Osteoblast (primary cell): ENCODE measurements around the gene KIAA1755. TPM values are rescaled to one million over a fixed set of nuclear protein-coding genes. Genes with fewer than 3 reads are reported as not detected.
A peak's percentile ranks its signal among the peaks of the same experiment; 100 is the strongest.
"Not testable (repeated sequence)": the region's sequence is repeated elsewhere in the genome, so short reads cannot be mapped to it uniquely, and the experiment has no call there.

Source experiments
- DNase-seq: peaks from one replicate; pipeline ENCODE4 v3.0.0; 2011; ENCODE audit warnings: low spot score, mixed read lengths; ENCODE audit not compliant: insufficient read length; ENCODE audit errors: missing footprints
- H2AFZ ChIP-seq: 2 replicates; pipeline ENCODE4 v1.6.0; 2011; ENCODE audit warnings: mild to moderate bottlenecking, low read length
- H3K27ac ChIP-seq: 2 replicates; pipeline ENCODE4 v1.5.1; 2011; ENCODE audit warnings: mild to moderate bottlenecking, low read depth, low read length, moderate library complexity
- H3K27me3 ChIP-seq: 2 replicates; pipeline ENCODE4 v1.6.0; 2012; ENCODE audit warnings: mild to moderate bottlenecking, control low read depth, inconsistent platforms, low read length, moderate library complexity; ENCODE audit not compliant: insufficient read depth
- H3K36me3 ChIP-seq: 2 replicates; pipeline ENCODE4 v1.5.1; 2011; ENCODE audit warnings: mild to moderate bottlenecking, low read length, control low read depth, moderate library complexity; ENCODE audit not compliant: insufficient read depth
- H3K4me1 ChIP-seq: 2 replicates; pipeline ENCODE4 v1.5.1; 2011; ENCODE audit warnings: mild to moderate bottlenecking, low read length, control low read depth, moderate library complexity; ENCODE audit not compliant: insufficient read depth
- H3K4me2 ChIP-seq: 2 replicates; pipeline ENCODE4 v1.6.0; 2011; ENCODE audit warnings: mild to moderate bottlenecking, low read length; ENCODE audit not compliant: insufficient read depth
- H3K4me3 ChIP-seq: fragments of 200-600 bp; sonication (generic); 3 replicates; pipeline ENCODE4 v1.5.1; 2012; ENCODE audit warnings: mild to moderate bottlenecking, low read length, inconsistent platforms; ENCODE audit not compliant: insufficient read depth
- H3K79me2 ChIP-seq: 2 replicates; pipeline ENCODE4 v1.6.0; 2012; ENCODE audit warnings: mild to moderate bottlenecking, low read length, control low read depth, inconsistent platforms; ENCODE audit not compliant: insufficient read depth
- H3K9me3 ChIP-seq: 2 replicates; pipeline ENCODE4 v1.5.1; 2011; ENCODE audit warnings: low read depth, low read length, control low read depth
- H4K20me1 ChIP-seq: 2 replicates; pipeline ENCODE4 v1.6.0; 2012; ENCODE audit warnings: mild to moderate bottlenecking, low read length, control low read depth; ENCODE audit not compliant: insufficient read depth
- total RNA-seq: library from RNA; depleted of rRNA; stranded (reverse); fragments of >200 nt; gene quantifications from 2 replicates; pipeline ENCODE4 v1.2.3, GENCODE V29; 2012
- TF ChIP-seq, protein P1 (sequence below): IDR thresholded peaks from 2 replicates; pipeline ENCODE4 v1.5.1; 2011; ENCODE audit warnings: mild to moderate bottlenecking, low read depth, low read length, moderate library complexity; ENCODE audit errors: extremely low read depth

Gene KIAA1755
- total RNA-seq, 1 donor = 2.5 TPM

DNA sequence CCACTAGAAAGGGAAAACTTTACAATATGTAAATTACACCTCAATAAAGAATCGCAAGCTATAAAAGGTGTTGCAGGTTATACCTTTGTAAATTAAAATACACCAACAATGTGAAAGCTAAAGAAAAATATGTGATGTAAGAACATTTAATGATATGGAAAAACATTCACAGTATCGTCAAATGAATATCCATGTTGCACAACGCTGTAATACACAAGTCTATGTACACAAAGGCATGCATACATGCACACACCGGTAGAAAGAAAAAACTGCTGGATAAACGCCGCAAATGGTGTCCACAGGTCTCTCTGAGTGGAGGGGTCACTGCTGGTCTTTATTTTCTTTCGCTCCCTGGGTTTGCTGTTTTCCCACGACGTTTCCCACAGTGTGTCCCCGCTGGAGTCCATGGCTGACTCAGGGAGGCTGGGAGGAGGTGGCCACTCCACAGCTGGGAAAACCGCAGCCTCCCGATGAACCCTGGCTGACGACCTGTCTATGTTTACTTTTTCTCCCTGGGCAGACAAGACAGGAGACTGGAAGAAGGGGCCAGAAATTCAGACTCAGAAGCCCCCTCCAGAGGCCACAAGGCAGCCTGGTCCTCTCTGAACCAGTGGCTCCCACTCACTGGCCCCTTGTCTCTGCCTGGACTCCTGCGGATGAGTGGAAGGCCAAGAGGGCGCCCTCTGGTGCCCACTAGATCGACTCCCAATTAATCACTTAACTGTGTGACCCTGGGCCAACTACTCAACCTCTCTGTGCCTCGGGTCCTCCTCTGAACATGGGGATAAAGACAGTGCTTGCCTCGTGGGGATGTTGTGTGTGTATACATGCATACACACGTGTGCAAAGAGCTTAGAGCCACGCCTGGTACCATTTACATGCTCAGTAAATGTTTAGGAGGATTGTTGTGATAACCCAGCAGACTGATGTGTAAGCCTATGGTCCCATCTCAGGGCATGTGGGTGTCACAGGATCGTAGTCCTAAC is 30.6 kb upstream of the KIAA1755 start:
- Histone ChIP-seq H3K9me3 (peaks cover 3% of the 10 kb centered on the region), H3K4me3 (peak overlapping the region; percentile 21), H3K27me3 (no peaks in the 10 kb centered on the region), H3K36me3 (no peaks in the 10 kb centered on the region), H2AFZ (peak overlapping the region; percentile 2), H3K4me2 (peak overlapping the region; percentile 29), H3K4me1 (peaks cover 27% of the 10 kb centered on the region), H3K27ac (peak overlapping the region; percentile 17), H4K20me1 (no peaks in the 10 kb centered on the region), H3K79me2 (no peaks in the 10 kb centered on the region)
- TF ChIP-seq, protein P1, sequence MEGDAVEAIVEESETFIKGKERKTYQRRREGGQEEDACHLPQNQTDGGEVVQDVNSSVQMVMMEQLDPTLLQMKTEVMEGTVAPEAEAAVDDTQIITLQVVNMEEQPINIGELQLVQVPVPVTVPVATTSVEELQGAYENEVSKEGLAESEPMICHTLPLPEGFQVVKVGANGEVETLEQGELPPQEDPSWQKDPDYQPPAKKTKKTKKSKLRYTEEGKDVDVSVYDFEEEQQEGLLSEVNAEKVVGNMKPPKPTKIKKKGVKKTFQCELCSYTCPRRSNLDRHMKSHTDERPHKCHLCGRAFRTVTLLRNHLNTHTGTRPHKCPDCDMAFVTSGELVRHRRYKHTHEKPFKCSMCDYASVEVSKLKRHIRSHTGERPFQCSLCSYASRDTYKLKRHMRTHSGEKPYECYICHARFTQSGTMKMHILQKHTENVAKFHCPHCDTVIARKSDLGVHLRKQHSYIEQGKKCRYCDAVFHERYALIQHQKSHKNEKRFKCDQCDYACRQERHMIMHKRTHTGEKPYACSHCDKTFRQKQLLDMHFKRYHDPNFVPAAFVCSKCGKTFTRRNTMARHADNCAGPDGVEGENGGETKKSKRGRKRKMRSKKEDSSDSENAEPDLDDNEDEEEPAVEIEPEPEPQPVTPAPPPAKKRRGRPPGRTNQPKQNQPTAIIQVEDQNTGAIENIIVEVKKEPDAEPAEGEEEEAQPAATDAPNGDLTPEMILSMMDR = peak; percentile 59
- DNase-seq = peak; percentile 88

DNA sequence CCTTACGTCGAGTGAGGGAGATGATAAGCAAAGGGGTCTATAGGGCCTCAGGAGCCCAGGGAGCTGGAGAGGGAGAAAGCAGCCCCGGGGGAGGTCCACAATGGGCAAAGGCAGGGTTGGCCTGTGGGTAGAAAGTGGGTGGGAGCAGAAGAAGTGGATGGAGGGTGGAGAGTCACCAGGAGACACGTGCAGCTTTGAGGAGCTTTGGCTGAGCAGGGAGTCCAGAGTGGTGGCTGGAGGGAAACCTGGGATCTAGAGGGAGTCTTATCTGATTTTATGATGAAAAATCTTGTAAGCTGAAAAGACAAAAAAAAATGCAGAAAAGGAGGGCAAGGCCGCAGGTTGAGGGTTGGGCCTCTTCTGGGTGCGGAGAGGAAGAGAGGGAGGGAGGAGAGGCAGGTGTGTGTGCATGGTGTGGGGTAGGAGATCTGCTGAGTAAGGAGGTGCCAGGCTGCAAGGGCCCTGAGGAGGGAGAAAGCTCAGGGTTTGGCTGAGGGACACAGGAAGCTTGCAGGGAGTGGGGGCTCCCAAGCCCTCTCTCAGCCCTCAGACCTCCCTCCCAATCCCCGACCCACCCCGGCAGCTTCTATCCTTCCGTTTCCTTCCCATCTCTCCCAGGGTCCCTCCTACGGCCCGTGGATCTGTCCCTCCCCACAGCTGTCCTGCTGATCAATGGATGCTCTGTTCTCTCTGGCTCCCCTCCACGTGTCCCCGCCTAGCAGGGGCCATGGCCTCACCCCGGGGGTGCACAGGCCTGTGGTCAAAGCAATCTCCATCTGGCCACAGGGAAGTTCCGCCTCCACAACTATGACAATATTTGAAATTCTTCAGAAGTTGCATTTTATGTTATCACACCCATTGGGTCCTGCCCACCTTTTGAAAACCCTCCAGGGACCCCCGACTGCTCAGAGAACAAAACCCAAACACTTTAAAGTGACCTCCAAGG is 26.3 kb upstream of the KIAA1755 start:
- Histone ChIP-seq H3K4me2 (peak overlapping the region; percentile 15), H4K20me1 (no peaks in the 10 kb centered on the region), H3K4me1 (peaks cover 27% of the 10 kb centered on the region), H3K27me3 (no peaks in the 10 kb centered on the region), H2AFZ (peak overlapping the region; percentile 63), H3K27ac (peak overlapping the region; percentile 24), H3K79me2 (no peaks in the 10 kb centered on the region), H3K36me3 (no peaks in the 10 kb centered on the region), H3K9me3 (peaks cover 3% of the 10 kb centered on the region), H3K4me3 (no peak overlapping the region)
- TF ChIP-seq, protein P1 = no peak
- peak; percentile 25 for DNase-seq

DNA sequence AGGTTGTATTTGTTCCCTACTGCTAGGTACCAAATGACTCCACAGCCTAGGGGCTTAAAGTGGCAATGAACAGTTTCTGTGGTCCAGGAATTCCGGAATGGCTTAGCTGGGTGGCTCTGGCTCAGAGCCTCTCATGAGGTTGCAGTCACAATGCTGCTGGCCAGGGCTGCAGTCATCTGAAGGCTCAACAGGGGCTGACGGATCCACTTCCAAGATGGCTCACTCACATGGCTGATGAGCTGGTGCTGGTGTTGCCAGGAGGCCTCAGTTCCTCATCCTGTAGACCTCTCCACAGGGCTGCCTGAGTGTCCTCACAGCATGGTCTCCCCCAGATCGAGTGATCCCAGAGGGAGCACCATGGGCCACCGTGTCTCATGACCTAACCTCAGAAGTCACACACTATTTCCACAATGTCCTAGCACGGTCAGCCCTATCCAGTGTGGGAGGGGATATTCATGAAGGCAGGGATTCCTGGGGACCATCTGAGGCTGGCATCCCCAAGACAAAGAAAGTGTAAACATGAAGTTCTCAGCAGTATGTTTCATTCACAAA is 24.4 kb upstream of the KIAA1755 start:
- TF ChIP-seq, protein P1 = no peak
- Histone ChIP-seq H3K79me2 (no peaks in the 10 kb centered on the region), H2AFZ (no peak overlapping the region), H3K27me3 (no peaks in the 10 kb centered on the region), H3K4me1 (peaks cover 24% of the 10 kb centered on the region), H3K9me3 (no peaks in the 10 kb centered on the region), H4K20me1 (no peaks in the 10 kb centered on the region), H3K27ac (no peak overlapping the region), H3K4me3 (no peak overlapping the region), H3K36me3 (no peaks in the 10 kb centered on the region), H3K4me2 (no peak overlapping the region)
- DNase-seq = no peak

DNA sequence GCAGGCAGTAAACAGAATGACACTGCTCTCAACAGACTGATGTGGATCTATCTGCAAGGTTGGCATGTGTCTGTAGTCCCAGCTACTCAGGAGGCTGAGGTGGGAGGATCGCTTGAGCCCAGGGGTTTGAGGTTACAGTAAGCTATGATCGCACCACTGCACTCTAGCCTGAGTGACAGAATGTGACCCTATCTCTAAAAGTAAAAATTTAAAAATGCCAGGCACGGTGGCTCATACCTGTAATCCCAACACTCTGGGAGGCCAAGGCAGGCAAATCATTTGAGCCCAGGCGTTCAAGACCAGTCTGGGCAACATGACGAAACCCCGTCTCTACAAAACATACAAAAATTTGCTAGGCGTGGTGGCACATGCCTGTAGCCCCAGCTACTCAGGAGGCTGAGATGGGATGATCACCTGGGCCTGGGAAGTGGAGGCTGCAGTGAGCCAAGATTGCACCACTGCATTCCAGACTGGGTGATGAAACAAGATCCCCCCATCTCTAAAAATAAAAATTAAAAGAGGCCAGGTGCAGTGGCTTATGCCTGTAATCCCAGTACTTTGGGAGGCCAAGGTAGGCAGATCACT is 23.6 kb upstream of the KIAA1755 start:
- DNase-seq, H3K36me3 ChIP-seq, H3K27me3 ChIP-seq, H2AFZ ChIP-seq, H3K79me2 ChIP-seq, H4K20me1 ChIP-seq, H3K9me3 ChIP-seq, H3K27ac ChIP-seq, H3K4me3 ChIP-seq, H3K4me2 ChIP-seq: not testable (repeated sequence)
- H3K4me1 ChIP-seq = peaks cover 30% of the 10 kb centered on the region
